ENCODE results near the gene CCDC127.
"Not testable (repeated sequence)": the region's sequence is repeated elsewhere in the genome, so short reads cannot be mapped to it uniquely, and the experiment has no call there.

CCDC127 gene

DNA sequence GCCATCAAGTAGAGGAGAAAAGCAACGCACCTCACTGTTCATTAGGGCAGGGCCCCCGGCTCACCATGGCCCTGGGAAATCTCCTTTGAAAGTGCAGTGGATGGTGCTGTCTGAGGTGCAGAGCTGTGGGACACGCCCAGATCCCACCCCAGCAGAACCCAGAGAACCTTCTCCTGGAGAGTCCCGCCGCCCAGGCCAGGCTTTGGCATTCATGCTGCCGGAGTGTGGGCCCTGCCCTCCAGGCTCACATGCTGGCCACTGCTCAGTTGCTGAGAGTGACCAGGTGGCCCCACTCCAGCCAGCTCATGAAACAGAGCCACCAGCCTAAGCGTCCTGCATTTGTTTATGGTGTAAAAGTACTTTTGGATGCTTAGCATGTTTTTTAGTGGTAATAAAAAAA is 50.4 kb downstream of the CCDC127 start:
- no peak for ATAC-seq (ENCODE audit: low read depth)
- Histone ChIP-seq H3K9me3 (ENCODE audit: severe bottlenecking) (no peaks in the 10 kb centered on the region), H3K4me1 (ENCODE audit: insufficient read depth, poor library complexity, severe bottlenecking) (peaks cover 2% of the 10 kb centered on the region), H3K4me3 (ENCODE audit: severe bottlenecking) (no peak overlapping the region), H3K36me3 (ENCODE audit: low read depth) (no peaks in the 10 kb centered on the region), H3K27ac (ENCODE audit: poor library complexity, severe bottlenecking) (no peak overlapping the region), H3K27me3 (ENCODE audit: insufficient read depth, poor library complexity, severe bottlenecking) (no peaks in the 10 kb centered on the region)
- peak; percentile 61 for DNase-seq (ENCODE audit: low spot score)
- TF ChIP-seq, protein P1, sequence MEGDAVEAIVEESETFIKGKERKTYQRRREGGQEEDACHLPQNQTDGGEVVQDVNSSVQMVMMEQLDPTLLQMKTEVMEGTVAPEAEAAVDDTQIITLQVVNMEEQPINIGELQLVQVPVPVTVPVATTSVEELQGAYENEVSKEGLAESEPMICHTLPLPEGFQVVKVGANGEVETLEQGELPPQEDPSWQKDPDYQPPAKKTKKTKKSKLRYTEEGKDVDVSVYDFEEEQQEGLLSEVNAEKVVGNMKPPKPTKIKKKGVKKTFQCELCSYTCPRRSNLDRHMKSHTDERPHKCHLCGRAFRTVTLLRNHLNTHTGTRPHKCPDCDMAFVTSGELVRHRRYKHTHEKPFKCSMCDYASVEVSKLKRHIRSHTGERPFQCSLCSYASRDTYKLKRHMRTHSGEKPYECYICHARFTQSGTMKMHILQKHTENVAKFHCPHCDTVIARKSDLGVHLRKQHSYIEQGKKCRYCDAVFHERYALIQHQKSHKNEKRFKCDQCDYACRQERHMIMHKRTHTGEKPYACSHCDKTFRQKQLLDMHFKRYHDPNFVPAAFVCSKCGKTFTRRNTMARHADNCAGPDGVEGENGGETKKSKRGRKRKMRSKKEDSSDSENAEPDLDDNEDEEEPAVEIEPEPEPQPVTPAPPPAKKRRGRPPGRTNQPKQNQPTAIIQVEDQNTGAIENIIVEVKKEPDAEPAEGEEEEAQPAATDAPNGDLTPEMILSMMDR (IDR thresholded peaks at IDR 0.05; ENCODE audit: poor library complexity, severe bottlenecking) = no peak

DNA sequence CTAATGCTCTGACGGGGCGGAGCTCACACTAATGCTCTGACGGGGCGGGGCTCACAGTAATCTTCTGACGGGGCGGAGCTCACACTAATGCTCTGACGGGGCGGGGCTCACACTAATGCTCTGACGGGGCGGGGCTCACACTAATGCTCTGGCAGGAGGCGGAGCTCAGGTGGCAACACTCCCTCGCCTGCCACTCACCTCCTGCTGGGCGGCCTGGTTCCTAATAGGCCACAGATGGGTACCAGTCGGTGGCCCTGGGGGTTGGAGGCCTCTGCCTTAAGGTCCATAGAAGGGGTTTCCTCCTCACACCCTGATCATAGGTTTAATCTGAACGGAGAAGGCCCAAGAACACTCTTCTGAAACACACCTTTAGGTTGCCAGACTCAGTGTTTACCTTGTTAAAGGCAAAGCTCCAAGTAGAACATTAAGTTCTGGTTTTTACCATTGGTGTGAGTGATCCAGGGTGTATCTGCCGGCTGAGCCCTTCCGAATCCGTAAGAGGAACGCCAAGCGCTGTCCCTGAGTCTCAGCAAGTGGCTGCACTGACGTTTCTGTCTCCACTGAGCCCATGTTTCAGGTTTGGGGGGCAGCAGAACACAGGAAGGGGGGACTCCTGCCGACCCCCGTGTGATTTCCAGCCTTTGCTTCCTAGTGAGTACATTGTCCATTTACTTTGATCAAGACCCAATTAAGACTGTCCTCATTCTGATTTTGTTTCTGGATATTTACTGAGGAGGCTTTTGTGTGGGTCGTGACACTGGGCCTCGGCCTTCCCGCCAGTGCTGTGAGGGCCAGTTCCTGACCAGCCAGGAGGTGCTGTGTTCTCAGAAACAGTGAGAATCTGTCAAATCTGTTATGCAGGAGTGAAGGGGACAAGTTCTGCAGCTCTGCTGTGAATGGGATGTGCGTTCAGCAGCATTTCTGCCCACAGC is 51.2 kb downstream of the CCDC127 start:
- DNase-seq (ENCODE audit: low spot score) (peak; percentile 58), ATAC-seq (ENCODE audit: low read depth) (no peak)
- Histone ChIP-seq H3K27ac (ENCODE audit: poor library complexity, severe bottlenecking) (no peak overlapping the region), H3K4me1 (ENCODE audit: insufficient read depth, poor library complexity, severe bottlenecking) (peaks cover 2% of the 10 kb centered on the region), H3K36me3 (ENCODE audit: low read depth) (no peaks in the 10 kb centered on the region), H3K27me3 (ENCODE audit: insufficient read depth, poor library complexity, severe bottlenecking) (no peaks in the 10 kb centered on the region), H3K9me3 (ENCODE audit: severe bottlenecking) (no peaks in the 10 kb centered on the region), H3K4me3 (ENCODE audit: severe bottlenecking) (no peak overlapping the region)
- TF ChIP-seq, protein P1 (IDR thresholded peaks at IDR 0.05; ENCODE audit: poor library complexity, severe bottlenecking) = no peak

DNA sequence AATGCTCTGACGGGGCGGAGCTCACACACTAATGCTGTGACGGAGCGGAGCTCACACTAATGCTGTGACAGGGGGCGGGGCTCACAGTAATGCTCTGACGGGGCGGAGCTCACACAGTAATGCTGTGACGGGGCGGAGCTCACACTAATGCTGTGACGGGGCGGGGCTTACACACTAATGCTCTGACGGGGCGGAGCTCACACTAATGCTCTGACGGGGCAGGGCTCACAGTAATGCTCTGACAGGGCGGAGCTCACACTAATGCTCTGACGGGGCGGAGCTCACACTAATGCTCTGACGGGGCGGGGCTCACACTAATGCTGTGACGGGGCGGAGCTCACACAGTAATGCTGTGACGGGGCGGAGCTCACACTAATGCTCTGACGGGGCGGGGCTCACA is 53.2 kb downstream of the CCDC127 start:
- not testable (repeated sequence) for H3K4me1 ChIP-seq (ENCODE audit: insufficient read depth, poor library complexity, severe bottlenecking); ATAC-seq (ENCODE audit: low read depth); H3K27me3 ChIP-seq (ENCODE audit: insufficient read depth, poor library complexity, severe bottlenecking); H3K9me3 ChIP-seq (ENCODE audit: severe bottlenecking); H3K36me3 ChIP-seq (ENCODE audit: low read depth); DNase-seq (ENCODE audit: low spot score); H3K27ac ChIP-seq (ENCODE audit: poor library complexity, severe bottlenecking); H3K4me3 ChIP-seq (ENCODE audit: severe bottlenecking)

DNA sequence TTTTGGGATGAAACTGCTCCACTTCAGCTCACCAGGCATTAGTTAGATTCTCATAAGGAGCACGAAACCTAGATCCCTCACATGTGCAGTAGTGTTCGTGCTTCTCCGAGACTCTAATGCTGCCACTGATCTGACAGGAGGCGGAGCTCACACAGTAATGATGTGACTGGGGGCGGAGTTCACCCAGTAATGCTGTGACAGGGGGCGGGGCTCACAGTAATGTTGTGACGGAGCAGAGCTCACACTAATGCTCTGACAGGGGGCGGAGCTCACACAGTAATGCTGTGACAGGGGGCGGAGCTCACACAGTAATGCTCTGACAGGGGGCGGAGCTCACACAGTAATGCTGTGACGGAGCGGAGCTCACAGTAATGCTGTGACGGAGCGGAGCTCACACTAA is 53.7 kb downstream of the CCDC127 start:
- Histone ChIP-seq H3K36me3 (ENCODE audit: low read depth) (no peaks in the 10 kb centered on the region), H3K27me3 (ENCODE audit: insufficient read depth, poor library complexity, severe bottlenecking) (peaks cover 6% of the 10 kb centered on the region), H3K9me3 (ENCODE audit: severe bottlenecking) (no peaks in the 10 kb centered on the region), H3K4me3 (ENCODE audit: severe bottlenecking) (no peak overlapping the region), H3K27ac (ENCODE audit: poor library complexity, severe bottlenecking) (no peak overlapping the region), H3K4me1 (ENCODE audit: insufficient read depth, poor library complexity, severe bottlenecking) (peaks cover 2% of the 10 kb centered on the region)
- no peak for ATAC-seq (ENCODE audit: low read depth)
- TF ChIP-seq, protein P1 (IDR thresholded peaks at IDR 0.05; ENCODE audit: poor library complexity, severe bottlenecking) = no peak
- DNase-seq (ENCODE audit: low spot score) = no peak

DNA sequence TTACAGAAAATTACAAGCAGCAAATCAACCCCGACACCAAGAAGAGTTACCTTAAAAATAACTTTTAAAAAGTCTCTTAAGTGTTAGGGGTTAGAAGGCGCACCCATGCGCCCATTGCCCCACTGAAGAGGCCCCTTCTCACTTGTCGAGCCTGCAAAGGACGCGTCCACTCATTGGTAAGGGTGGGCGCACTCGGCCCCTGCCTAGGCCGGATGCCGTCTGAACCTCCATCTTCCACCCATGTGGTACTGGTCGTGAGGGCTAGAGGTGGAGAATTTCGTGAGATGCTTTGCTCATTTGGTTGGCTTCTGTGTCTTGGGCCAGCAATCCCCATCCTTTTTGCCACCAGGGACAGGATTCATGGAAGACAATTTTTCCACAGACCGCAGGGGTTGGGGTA is 54.1 kb downstream of the CCDC127 start:
- peaks cover 2% of the 10 kb centered on the region for H3K4me1 ChIP-seq (ENCODE audit: insufficient read depth, poor library complexity, severe bottlenecking)
- H3K4me3 ChIP-seq (ENCODE audit: severe bottlenecking) = no peak overlapping the region
- peak; percentile 45 for DNase-seq (ENCODE audit: low spot score)
- no peaks in the 10 kb centered on the region for H3K36me3 ChIP-seq (ENCODE audit: low read depth)
- H3K27ac ChIP-seq (ENCODE audit: poor library complexity, severe bottlenecking) = no peak overlapping the region
- TF ChIP-seq, protein P1 (IDR thresholded peaks at IDR 0.05; ENCODE audit: poor library complexity, severe bottlenecking) = no peak
- no peak for ATAC-seq (ENCODE audit: low read depth)
- peaks cover 6% of the 10 kb centered on the region for H3K27me3 ChIP-seq (ENCODE audit: insufficient read depth, poor library complexity, severe bottlenecking)
- no peaks in the 10 kb centered on the region for H3K9me3 ChIP-seq (ENCODE audit: severe bottlenecking)

All from RWPE2 (cell line).